HG03039 (cell line): Measurements from ENCODE around the gene PREX1.
"Not testable (repeated sequence)": the region's sequence is repeated elsewhere in the genome, so short reads cannot be mapped to it uniquely, and the experiment has no call there.

Experiments
- ATAC-seq: cut with Tn5 transposase; IDR thresholded peaks from one replicate; pipeline ENCODE4 v1.9.1; 2021; ENCODE audit warnings: mild to moderate bottlenecking, moderate library complexity; ENCODE audit not compliant: unreplicated experiment

Gene PREX1

DNA sequence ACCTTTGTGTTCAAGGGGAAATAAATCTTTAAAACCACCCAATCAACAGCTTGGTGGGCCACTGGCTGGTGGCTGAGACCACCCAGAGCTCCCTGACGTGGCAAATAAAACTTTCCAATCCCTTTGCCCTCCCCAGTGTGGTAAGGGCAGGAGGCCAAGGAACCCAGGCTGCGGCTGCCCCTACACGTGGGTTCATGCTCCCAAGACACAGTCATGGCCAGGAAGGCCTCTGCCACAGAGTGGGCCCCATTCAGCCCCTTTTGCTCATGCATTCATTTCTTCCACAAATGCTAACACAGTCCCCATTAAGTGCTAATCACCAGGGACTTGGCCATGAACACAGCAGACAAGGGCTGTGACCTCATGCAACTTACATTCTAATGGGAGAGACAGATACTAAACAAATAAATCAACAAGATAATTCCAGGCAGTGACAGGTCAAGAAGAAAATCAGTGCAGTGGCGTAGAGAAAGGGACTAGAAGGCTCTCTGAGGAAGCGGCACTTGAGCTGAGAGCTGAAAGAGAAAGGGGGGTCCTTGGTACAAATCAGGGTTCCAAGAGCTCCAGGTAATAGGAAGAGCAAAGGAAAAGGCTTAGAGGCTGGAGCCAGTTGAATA is 13.8 kb downstream of the PREX1 start:
- ATAC-seq, result no peak

DNA sequence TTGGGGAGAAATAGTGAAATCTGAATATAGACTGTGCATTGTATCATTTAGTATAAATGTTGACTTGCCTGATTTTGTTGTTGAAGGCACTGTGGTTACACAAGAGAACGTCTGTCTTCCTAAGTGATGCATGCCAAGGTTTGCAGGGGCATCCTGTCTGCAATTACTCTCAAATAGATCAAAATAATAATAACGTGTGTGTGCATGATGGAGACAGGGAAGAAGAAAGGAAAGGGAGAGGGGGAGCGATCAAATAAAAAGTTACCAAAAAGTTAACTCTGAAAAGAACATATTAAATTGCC is 14.4 kb downstream of the PREX1 start:
- no peak for ATAC-seq

DNA sequence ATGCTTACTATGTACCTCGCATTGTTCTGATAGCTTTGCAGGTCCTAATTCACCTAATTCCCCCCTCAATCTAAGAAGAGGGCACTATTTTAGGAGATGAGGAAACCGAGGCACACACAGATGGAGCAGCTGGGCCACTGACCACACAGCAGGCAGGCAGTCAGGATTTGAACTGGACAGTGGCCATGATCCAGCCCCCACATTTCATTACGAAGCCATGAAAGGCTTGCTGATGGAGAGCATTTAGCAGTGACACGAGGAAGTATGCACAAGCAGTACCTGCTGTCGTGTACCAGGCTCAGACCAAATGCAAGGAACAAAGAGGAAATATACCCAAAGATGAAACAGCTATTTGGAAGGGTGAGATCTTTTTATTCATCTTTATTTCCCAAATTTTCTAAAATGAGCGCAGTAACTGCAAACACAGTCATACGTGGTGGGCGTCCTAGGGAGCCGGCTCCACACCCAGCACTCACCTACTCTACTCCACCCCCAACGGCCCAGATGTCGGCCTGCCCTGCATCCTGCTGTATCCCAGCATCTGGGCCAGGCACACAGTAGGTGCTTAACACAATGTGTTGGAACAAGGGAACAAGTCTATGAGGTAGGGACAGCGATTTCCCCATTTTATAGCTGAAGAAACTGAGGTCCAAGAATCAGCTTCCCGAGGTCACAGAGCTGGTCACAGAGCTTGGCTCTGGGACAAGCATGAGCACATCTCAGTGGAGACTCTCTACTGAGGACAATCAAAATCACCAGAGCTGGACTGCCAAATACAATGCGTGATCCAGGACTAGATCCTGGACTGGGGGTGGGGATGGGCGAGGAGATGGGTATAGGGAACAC is 15.0 kb downstream of the PREX1 start:
- no peak for ATAC-seq

DNA sequence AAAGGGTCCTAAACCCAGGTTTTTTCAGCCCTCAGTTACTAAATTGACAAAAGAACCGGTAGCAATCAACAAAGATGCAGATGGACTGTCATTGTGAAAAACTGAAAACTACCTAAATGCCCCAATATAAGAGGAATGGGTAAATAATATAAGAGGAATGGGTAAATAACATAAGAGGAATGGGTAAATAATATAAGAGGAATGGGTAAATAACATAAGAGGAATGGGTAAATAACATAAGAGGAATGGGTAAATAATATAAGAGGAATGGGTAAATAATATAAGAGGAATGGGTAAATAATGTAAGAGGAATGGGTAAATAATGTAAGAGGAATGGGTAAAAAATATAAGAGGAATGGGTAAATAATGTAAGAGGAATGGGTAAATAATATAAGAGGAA is 15.7 kb downstream of the PREX1 start:
- not testable (repeated sequence) for ATAC-seq

DNA sequence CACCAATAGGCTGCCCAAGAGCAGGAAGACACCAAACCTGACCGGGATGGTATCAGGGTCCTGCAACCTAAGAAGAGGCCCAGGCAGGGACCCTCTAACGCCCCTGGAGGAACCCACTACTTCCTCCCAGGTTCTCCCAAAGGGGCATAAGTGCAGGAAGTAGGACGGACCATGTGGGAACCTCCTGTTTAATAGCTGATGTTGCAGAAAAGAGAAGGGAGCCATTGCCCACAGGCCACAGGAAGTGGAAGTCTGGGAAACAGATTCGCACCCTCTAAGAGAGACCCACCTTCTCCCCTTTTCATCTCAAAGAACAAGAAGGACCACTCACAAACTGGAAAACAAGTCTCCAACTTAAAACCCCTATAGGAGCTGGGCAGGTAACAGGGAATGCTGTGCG is 18.1 kb downstream of the PREX1 start:
- no peak for ATAC-seq

DNA sequence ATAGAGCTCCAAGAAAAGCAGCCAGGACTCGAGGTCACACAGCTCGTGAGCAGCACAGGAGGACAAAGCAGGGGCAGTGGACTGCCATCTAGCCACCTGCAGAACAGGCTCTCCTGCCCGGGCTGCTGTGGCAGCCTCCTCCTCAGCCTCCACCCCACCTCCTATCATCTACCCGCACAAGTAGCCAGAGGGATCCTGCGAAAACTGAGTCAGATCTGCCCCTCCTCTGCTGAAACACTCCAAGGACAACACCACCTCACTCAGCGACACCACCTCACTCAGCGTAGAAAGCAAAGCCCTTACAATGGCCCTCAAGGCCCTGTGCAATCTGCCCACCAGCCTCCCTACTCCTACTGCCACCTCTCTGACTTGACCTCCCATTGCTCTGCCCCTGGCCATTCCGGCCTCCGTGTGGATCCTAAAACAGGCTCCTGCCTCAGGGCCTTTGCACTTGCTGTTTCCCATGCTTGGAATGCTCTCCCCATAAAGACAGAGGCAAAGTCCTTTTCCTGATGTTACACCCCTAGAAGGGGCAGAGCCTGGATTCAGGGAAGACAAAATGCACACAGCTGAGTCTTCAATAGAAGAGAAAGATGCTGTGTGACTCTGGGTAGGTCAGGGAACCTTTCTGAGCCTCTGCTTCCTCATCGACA is 19.3 kb downstream of the PREX1 start:
- ATAC-seq, result no peak

DNA sequence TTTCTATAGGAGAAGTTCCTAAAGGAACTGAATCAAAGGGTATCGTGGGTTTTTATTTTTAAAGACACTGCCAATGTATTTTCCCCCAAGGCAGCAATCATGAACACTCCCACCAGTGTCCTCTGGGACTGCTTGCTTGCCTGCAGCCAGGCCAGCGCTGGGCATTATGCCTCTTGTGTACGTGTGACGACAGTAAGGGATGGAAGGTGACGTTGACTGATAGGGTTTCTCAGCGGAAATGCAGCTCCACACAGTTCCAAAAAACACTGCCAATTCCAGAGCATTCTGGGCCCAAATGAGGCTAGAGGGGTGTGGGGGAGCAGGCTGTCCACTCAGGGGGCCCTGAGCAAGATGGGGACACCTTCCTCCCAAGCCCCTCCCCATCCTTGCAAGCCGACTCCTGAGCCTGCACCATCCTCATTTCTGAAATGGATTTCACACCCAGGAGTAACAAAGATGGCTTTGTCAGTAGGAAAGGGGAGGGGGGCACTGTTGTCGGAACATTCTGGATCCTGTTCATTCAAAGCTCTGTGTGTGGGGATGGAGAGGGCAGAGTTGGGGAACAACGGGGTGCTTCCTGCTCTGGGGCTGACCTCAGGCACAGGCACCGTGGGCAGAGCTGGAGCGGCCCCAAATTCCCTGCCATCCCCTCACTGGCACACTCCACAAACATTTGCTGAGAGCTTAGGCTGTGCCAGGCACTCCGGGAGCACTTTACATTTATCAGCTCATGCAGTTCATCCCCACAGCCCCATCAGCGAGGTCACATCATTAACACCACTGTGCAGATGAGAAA is 20.0 kb downstream of the PREX1 start:
- ATAC-seq, result no peak

DNA sequence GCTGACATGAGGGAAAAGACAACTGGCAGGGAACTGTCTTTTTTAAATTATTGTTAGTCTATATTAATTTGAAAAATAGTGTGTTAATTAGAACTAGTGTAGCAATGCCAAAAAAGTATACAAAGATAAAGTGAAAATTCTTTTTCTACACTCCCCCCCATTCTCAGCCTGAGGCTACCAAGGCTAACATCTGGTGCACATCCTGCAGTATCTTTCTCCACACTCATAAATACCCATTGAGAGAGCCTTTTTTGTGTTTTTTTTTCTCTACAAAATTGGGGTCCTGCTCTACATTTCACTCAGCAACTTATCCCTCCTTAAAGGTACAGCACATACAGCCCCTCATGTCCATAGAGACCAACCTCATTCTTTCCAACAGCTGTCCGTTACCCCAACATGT is 20.7 kb downstream of the PREX1 start:
- no peak for ATAC-seq

DNA sequence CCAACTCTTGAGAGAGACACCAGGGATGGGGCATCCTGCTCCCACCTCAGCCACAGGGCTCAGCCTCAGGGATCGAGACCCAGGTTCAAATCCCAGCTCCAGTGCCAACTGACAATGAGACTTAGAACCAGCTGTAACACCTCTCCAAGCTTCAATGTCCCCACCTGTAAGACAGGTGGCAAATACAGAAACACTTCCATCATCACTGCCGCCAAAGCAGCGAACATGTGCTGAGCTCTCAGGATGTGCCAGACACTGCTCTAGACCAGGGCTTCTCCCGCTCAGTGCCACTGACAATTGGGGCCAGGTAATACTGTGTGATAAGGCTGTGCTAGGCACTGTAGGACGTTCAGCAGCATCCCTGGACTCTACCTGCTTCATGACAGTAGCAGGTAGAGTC is 22.1 kb downstream of the PREX1 start:
- no peak for ATAC-seq

DNA sequence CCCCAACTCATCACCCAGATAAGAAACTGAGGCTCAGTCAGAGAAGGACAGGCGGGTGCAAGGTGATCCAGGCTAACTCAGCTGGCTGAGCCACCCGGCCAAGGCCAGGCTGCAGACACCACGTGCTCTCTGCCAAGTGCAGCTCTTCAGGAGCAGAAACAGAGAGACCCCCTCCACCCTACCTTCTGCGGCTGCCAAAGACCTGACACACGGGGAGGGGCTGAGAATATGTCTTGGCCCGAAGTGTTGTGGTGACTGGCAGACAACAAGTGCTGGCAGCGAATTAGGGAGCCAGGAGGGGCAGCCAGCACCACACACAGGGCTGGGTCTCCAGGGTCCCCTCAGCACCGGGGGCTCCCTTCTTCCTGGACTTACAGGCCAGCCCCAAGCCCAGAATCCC is 22.5 kb downstream of the PREX1 start:
- no peak for ATAC-seq

DNA sequence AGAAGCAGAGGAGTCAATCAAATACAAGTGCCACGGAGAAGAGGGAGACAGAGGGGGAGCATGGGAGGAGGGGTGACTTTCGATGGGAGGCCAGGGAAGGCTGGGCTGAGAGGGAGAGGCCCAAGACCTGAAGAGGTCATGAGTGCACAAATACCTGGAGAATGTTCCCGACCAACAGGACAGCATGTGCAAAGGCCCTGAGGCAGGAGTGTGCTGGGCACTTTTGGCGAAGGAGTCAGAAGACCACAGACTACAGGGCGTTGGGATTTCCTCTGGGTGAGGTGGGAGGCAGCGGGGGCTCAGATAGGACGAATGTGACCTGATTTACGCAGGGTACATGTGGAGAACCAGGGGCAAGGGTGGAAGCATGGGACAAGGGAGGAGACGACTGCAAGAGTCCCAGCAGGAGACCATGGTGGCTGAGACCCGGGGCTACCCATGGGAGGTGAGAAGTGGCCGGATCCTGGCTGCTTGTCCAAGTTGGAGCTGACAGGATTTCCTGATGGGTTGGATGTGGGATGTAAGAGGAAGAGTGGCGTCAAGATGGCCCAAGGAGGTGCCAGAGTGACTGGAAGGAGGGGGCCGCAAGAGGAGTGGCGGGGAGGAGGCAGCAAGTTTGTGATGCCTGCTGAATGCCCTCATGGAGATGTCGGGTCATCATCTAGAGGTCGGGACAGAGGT is 23.4 kb downstream of the PREX1 start:
- no peak for ATAC-seq

DNA sequence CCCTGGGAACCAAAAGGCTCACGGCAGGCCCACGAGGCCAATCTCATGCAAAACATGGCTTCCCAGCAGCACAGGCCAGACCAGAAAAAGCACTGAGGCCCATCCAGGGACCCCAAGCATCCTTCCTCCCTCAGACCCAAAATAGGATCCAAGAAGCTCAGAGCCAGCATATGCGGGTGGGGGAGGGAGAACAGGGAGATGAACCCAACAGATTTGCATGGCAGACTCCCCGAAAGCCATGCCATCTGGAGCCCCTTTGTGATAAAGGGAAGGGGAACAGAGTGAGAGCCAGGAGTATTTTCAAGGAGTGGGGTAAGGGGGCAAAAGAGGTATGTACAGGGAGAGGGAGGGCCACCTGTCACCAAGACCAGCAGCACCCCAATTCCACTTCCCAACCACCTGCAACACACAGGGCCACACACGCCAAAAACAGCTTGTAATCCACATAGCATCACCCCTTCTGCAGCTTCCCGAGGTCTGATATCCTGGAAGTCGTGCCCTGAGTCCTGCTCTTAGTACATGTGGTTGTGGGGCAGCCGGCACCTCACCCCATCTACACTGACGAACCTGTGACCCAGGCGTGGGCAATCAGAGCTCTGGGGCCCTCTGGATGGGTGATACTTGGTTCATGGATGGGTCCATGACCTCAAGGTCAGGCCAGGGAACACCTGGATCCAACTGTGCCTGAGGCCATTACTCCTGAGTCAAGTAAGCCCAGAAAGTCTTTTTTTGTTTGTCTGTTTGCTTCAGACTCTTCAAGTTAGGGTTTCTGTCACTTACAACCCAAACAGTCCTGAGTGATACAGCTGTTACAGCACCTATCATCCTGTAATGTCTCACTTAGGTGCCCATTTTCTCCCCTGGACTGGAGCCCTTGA is 24.4 kb downstream of the PREX1 start:
- ATAC-seq, result no peak

DNA sequence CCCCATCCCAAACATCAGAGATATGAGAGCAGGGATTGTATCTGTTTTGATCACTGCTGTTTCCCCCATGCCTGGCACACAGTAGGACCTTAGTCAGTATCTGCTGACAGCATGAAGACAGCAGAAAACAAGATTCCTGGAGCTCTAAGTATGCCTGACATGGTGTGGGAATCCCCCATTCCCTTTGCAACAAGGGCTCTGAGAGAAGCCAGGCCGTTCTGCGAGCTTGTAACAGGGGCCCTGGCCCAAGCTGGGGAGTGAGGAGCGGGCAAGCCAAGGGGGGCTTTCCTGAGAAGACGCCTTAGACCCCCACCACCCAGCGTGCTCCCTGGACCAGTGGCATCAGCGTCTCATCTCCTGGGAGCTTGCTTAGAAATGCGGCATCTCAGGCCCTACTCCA is 25.2 kb downstream of the PREX1 start:
- no peak for ATAC-seq

DNA sequence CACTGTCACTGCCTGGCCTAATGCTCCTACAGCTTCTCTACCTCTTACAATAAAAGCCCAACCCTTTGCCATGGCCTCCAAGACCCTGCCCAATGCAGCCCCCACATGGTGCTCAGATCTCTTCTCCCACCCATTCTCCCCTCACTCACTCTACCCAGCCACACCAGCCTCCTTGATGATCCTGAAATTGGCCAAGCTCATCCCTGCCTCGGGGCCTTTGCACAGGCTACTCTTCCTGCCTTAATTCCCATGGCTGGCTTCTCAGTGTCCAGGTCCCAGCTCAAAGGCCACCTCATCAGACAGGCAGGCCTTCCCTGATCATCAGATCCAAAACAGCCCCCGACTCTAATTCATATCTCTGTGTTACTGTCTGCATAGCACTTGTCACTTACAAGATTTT is 25.6 kb downstream of the PREX1 start:
- no peak for ATAC-seq

DNA sequence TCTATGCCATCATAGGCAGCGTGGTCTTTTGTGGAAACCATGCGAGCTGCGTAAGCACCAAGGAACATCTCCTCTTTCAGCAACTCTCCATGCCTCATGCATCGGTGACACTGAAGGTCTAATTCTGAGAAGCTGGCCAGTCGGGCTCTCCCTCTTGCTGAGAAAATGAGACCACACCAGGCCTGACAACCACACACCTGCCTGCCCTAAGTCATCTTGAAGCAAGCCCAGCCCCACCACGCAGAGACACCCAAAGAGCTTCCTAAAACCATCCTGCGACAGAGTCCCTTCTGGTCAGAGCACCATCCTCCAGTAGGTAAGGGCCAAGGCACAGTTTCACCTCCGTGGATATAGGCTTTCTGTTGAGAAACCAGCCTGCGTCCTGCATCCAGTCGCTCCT is 26.6 kb downstream of the PREX1 start:
- no peak for ATAC-seq

DNA sequence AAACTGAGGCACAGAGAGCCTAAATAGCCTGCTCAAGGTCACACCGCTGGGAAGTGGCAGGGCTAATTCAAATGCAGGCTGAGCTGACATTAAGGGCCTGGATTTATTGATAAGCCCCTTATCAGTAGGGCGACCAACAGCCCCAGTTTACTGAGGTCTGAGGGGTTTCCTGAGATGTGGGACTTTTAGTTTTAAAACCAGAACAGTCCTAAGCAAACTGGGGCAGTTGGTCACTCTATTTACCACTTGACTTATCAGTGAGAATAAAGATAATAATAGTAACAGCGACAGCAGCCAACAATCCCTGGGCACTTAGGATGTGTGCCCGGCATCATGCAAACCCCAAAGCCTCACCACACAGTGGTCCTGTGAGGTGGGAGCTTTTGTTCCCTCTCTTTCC is 27.6 kb downstream of the PREX1 start:
- ATAC-seq, result no peak

DNA sequence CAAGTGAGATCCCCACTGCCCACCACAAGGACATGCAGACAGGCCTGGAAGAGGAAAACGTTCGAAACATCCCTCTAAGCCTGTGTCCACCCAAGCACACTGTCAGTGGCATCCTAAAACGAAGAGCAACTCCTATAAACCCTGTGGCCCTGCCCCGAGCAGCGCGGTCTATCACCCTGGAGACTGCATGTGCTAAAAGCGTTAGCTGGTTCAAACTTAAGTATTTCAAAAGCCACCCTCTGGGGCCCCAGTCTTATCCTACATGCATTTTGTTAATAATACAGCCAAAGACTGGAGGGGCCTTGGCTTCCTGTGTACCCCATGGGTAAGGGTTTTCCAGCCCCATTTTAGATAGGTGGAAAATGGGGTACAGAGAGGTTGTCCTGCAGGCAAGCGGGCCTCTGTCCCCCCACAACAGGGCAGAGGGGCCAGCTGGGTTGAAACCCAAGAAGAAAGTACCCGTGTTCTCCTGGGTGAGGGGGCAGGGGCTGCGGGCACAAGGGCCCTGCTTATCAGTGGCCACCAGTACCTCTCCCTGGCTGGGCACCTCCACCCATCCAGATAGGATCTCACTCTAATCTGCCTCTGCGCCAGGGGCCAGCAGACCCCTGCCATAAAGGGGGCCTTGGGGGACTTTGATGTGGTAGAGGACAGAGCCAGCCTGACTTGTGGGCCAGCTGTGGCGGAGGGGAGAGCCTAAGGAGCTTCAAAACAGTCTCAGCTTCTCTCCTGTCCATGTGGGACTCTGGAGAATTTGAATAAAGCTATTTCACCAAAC is 28.3 kb downstream of the PREX1 start:
- no peak for ATAC-seq

DNA sequence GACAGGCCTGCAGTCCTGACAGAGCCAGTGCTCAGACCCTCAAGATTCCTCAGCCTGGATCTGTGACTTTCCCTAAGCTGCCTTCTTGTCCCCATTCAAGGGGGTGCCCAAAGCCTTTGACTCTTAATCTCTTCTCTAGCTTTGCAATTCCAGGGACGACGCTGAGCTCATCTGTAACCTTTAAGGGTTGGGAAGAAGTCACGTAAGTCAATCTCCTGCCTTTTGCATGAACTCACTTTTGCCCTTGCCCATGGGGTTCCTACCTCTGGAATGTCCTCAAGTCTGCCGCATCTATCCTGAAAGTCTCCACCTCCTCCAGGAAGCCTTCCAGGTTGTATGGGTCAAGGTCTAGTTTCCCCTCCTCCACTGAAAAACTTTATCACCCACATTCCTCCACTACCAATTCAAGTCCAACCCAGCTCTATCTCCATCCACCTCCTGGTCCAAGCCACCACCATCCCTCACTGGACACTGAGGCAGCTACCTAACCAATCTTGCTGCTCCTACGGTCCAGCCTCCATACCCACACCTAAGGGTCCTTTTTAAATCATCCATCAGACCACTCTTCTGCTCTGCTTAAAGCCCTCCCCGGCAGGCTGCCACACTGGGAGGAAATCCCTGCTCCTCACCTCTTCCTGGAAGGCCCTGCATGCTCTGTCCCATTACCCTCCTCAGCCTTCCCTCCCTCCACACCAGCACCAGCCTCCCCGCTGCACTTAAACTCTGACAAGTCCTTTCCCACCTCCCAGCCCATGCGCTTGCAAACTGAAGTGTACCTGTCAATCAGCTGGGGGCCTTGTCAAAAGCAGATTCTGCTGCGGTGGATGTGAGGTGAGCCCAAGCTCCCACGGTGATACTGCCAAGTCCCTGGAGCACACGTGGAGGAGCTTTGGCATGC is 29.7 kb downstream of the PREX1 start:
- no peak for ATAC-seq
